ENCODE data around the gene ADISSP.
A peak's percentile ranks its signal among the peaks of the same experiment; 100 is the strongest.

Gene ADISSP

GRCh38 chr20:3735768-3736167 is 31.8 kb downstream of the ADISSP start:
- no peak for DNase-seq

GRCh38 chr20:3734111-3734843 is 33.3 kb downstream of the ADISSP start:
- no peak for DNase-seq

- DNase-seq, result no peak
These were observed 34.2 kb downstream of the ADISSP start for GRCh38 chr20:3733119-3733995.

GRCh38 chr20:3732327-3733118 is 35.0 kb downstream of the ADISSP start, which contains the start of gene HSPA12B:
TSS of gene HSPA12B (plus strand) at chr20:3732685. CDS start at chr20:3738675, 5,990 bp downstream.
- no peak for DNase-seq

GRCh38 chr20:3731944-3732326 is 35.6 kb downstream of the ADISSP start:
- no peak for DNase-seq

GRCh38 chr20:3730803-3731672 is 36.5 kb downstream of the ADISSP start:
- no peak for DNase-seq

- DNase-seq, result no peak
These were observed 37.6 kb downstream of the ADISSP start for GRCh38 chr20:3729811-3730540.

- DNase-seq, result no peak
These were observed 38.2 kb downstream of the ADISSP start for GRCh38 chr20:3729378-3729777.

- DNase-seq, result no peak
These were observed 38.7 kb downstream of the ADISSP start for GRCh38 chr20:3728876-3729275.

- DNase-seq, result no peak
These were observed 39.2 kb downstream of the ADISSP start for GRCh38 chr20:3728354-3728753.

GRCh38 chr20:3727401-3728021 is 40.0 kb downstream of the ADISSP start:
- no peak for DNase-seq

- DNase-seq, result no peak
These were observed 43.2 kb downstream of the ADISSP start for GRCh38 chr20:3724356-3724755.

- no peak for DNase-seq
These were observed 44.3 kb downstream of the ADISSP start for GRCh38 chr20:3723284-3723683.

GRCh38 chr20:3721912-3722311 is 45.6 kb downstream of the ADISSP start:
- DNase-seq, result no peak

- DNase-seq, result no peak
These were observed 46.9 kb downstream of the ADISSP start for GRCh38 chr20:3720626-3721025.

- no peak for DNase-seq
These were observed 47.5 kb downstream of the ADISSP start for GRCh38 chr20:3720068-3720467.

- DNase-seq, result no peak
These were observed 48.5 kb downstream of the ADISSP start for GRCh38 chr20:3719046-3719445.

GRCh38 chr20:3716195-3716834 is 51.2 kb downstream of the ADISSP start:
- DNase-seq, result peak; percentile 31 to 32

GRCh38 chr20:3714092-3714491 is 53.5 kb downstream of the ADISSP start:
- DNase-seq, result no peak

- DNase-seq, result no peak
These were observed 55.2 kb downstream of the ADISSP start, which contains the start of gene SIGLEC1 for GRCh38 chr20:3712279-3712873. TSS of gene SIGLEC1 (minus strand) at chr20:3712600. CDS start at chr20:3707128, 5,472 bp downstream.

Data from stimulated activated CD4-positive, alpha-beta T cell treated with anti-CD3 and anti-CD28 coated beads, Interleukin-2, amount 100 ng/mL, for 24 hours (primary cell).